BJ (cell line): ENCODE data around the gene MGAM2. TPM values are rescaled to one million over a fixed set of nuclear protein-coding genes. Genes with fewer than 3 reads are reported as not detected.
"Not testable (repeated sequence)": the region's sequence is repeated elsewhere in the genome, so short reads cannot be mapped to it uniquely, and the experiment has no call there.

Experiments
- CTCF ChIA-PET: fragments of 350-600 bp; formaldehyde crosslinking; extraction: SDS; loops from one replicate; lab custom pipeline; 2021; ENCODE audit warnings: antibody characterized with exemption, inconsistent platforms; lab: Yijun Ruan, JAX
- POLR2A ChIA-PET: fragments of 300-600 bp; sonication (Branson Sonifier 250); formaldehyde crosslinking; extraction: SDS; loops from one replicate; lab custom pipeline; 2021; ENCODE audit warnings: antibody characterized with exemption; lab: Charles Lee
- DNase-seq: peaks from one replicate; pipeline ENCODE4 v3.0.0-alpha.2; 2011; ENCODE audit warnings: low read depth
- H3K27me3 ChIP-seq: 2 replicates; pipeline ENCODE4 v1.6.0; 2011; ENCODE audit warnings: low read length; ENCODE audit not compliant: control insufficient read depth, insufficient read depth
- H3K36me3 ChIP-seq: 2 replicates; pipeline ENCODE4 v1.5.1; 2011; ENCODE audit warnings: low read length; ENCODE audit not compliant: control insufficient read depth, insufficient read depth
- H3K4me3 ChIP-seq: 2 replicates; pipeline ENCODE4 v1.5.1; 2011; ENCODE audit warnings: low read depth, mild to moderate bottlenecking, control low read depth, low read length
- polyA plus RNA-seq: library from polyadenylated mRNA; depleted of rRNA; stranded (reverse); fragments of >200 nt; gene quantifications from 2 replicates; pipeline ENCODE4 v1.2.3, GENCODE V29; 2011
- TF ChIP-seq, protein P1 (sequence below): IDR thresholded peaks from 2 replicates; pipeline ENCODE4 v1.5.1; 2011; ENCODE audit warnings: low read depth, mild to moderate bottlenecking, control low read depth, inconsistent platforms, low read length, moderate library complexity; ENCODE audit not compliant: insufficient read depth

MGAM2 gene
- polyA plus RNA-seq, 1 experiment, result not detected

DNA sequence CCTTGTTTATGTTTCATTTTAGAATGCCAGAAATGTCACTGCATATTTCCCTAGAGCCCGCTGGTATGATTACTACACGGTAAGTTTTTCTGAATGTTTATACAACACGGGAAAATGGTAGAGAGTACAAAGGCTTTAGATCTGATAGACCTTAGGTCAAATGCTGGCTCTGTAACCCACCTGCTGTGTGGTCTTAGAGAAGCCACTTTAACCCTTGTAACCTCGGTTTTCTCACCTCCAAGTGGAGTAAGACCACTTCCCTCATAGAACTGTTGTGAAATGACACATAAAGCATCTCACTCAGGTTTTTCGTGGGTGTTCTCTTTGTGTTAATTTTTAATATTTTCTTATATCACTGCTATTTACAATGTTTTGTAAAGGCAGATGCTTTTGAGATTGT is 13.9 kb upstream of the MGAM2 start:
- no peak for DNase-seq
- POLR2A ChIA-PET, result no interaction called here
- H3K4me3 ChIP-seq, result no peak overlapping the region
- TF ChIP-seq, protein P1, sequence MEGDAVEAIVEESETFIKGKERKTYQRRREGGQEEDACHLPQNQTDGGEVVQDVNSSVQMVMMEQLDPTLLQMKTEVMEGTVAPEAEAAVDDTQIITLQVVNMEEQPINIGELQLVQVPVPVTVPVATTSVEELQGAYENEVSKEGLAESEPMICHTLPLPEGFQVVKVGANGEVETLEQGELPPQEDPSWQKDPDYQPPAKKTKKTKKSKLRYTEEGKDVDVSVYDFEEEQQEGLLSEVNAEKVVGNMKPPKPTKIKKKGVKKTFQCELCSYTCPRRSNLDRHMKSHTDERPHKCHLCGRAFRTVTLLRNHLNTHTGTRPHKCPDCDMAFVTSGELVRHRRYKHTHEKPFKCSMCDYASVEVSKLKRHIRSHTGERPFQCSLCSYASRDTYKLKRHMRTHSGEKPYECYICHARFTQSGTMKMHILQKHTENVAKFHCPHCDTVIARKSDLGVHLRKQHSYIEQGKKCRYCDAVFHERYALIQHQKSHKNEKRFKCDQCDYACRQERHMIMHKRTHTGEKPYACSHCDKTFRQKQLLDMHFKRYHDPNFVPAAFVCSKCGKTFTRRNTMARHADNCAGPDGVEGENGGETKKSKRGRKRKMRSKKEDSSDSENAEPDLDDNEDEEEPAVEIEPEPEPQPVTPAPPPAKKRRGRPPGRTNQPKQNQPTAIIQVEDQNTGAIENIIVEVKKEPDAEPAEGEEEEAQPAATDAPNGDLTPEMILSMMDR, result no peak
- no peaks in the 10 kb centered on the region for H3K36me3 ChIP-seq
- CTCF ChIA-PET, result no interaction called here
- H3K27me3 ChIP-seq, result no peaks in the 10 kb centered on the region

DNA sequence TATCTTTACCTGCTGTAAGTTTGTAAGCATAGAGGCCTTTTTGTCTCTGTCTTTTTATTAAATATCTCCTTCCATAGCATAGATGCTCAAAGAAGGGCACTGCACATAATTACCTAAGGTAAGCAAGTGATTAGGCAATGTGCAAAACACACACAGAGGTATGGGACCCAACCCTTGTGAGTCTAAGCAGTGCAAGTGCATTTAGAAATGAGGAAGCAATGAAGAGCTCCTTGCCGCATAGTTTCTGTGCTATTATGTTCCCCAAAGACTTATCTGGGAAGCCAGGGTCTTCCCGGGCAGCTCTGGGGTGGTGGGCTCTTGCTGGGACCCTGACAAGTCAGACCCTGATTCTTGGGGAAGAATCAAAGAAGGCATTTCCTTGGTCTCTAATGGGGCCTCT is 13.5 kb upstream of the MGAM2 start:
- ChIA-PET POLR2A (no interaction called here), CTCF (no interaction called here)
- Histone ChIP-seq H3K27me3 (no peaks in the 10 kb centered on the region), H3K36me3 (no peaks in the 10 kb centered on the region), H3K4me3 (no peak overlapping the region)
- TF ChIP-seq, protein P1, result no peak
- no peak for DNase-seq

DNA sequence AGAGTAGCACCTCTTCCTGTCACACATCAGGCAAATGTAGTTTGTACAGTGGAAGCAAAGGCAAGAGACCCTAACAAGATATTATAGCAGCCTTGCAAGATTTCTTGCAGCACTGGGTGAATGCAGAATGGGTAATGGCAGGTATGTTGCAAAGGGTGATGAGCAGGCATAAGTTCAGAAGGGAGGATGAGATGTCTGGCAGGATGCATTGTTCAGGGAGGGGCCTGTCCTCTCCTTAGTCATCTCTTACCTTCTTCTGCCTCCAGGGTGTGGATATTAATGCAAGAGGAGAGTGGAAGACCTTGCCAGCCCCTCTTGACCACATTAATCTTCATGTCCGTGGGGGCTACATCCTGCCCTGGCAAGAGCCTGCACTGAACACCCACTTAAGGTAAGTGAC is 12.2 kb upstream of the MGAM2 start:
- DNase-seq, POLR2A ChIA-PET, CTCF ChIA-PET, H3K4me3 ChIP-seq, H3K27me3 ChIP-seq, H3K36me3 ChIP-seq: not testable (repeated sequence)

DNA sequence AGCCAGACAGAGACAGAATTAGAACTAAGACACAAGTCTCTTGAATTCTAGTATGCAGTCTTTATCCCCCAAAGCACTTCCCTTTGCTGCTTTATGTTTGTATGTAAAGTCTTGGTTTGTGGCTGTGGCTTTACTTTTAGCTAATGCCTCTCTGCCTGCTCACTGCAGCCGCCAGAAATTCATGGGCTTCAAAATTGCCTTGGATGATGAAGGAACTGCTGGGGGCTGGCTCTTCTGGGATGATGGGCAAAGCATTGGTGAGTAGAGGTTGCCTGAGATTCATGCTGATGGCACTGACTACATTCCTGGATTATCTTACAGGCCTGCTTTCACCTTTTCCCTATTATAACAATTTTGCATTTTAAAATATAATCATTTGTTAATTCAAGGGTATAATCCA is 10.9 kb upstream of the MGAM2 start:
- no peak for DNase-seq
- no peak overlapping the region for H3K4me3 ChIP-seq
- no peaks in the 10 kb centered on the region for H3K36me3 ChIP-seq
- ChIA-PET CTCF (no interaction called here), POLR2A (no interaction called here)
- no peaks in the 10 kb centered on the region for H3K27me3 ChIP-seq
- TF ChIP-seq, protein P1, result no peak

DNA sequence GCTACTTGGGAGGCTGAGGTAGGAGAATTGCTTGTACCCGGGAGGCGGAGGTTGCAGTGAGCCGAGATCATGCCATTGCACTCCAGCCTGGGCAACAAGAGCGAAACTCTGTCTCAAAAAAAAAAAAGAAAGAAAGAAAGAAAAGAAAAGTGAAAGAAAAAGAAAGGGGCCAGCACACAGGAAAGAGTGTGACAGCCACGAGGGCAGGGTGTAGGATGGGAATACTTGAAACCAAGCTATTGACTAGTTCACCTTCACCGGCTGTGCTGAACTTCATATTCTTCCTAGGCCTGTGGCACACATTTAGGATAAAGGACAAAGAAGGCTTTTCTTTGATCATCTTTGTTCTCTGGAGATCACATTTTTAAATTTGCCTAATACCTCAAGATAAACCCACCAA is 9.7 kb upstream of the MGAM2 start:
- H3K27me3 ChIP-seq, POLR2A ChIA-PET, H3K4me3 ChIP-seq, DNase-seq, H3K36me3 ChIP-seq, CTCF ChIA-PET: not testable (repeated sequence)

DNA sequence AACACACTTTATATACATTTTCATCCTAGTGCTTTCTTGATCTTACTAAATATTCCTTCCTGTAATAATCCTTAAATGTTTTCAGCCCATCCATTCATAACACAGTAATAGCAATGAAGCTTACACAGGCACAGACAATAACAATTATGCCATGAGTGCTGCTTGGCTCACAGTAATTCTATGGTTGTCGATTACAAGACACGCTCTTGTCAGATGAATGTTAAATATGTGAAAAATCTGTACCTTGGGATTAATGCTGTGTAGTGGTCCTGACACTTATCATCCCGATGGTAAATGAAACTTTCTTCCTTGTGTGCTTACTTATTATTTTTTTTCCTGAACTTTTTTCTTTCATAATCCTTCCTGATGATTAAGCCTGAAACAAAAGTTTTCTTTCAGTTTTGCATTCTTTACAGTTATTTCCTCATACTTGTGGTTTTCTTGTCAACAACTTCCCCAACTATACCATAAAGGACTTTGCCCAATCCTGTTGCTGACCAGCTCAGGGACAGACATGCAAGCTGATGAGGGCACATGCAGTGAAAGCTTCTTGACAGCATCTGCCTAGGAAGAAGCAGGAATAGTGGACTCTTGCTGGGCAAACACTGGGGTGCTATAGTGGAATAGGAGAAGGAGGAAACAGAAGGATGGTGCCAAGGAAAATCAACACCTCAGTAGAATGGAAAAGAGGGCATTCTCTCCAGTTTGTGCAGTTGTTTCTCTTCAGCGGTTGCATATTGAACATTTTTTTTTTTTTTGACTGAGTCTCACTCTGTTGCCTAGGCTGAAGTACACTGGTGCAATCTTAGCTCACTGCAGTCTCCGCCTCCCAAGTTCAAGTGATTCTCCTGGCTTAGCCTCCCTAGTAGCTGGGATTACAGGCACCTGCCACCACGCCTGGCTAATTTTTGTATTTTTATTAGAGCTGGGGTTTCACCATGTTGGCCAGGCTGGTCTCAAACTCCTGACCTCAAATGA is 6.7 kb upstream of the MGAM2 start:
- H3K36me3 ChIP-seq, result no peaks in the 10 kb centered on the region
- H3K4me3 ChIP-seq, result no peak overlapping the region
- no peaks in the 10 kb centered on the region for H3K27me3 ChIP-seq
- ChIA-PET CTCF (no interaction called here), POLR2A (no interaction called here)
- TF ChIP-seq, protein P1, result no peak
- DNase-seq, result no peak
